ENCODE results near the gene HELB. TPM values are rescaled to one million over a fixed set of nuclear protein-coding genes. Genes with fewer than 3 reads are reported as not detected.

Gene HELB
- total RNA-seq, 1 experiment from 2014 or later, result 10.7 TPM

DNA sequence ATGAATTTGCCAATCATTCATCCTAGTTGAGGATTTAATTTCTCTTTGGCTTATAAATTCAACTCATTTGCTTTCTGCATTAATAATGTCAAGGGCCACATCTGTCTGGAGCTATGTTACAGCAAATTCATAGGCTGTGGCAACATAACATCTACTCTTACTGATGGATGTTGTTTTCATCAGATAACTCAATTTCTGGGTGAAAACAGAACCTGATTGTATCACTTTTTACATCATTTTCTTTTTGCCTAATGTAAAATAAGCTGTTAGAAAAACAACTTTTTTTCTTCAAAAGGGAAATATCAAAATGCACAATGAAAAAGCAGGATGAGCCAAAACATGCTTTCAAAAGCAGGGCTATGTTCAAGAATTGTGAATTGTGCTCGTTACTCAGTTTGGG lies 73.3 kb downstream of the HELB start:
- Histone ChIP-seq H3K4ac (ENCODE audit: low read depth, low read length) (no peak overlapping the region), H3K56ac (ENCODE audit: insufficient read length, low read depth, low read length) (no peak overlapping the region), H4K20me1 (ENCODE audit: control insufficient read depth, insufficient read depth, insufficient read length) (no peaks in the 10 kb centered on the region), H3K9me3 (ENCODE audit: control insufficient read depth, low read depth, low read length) (no peaks in the 10 kb centered on the region), H3K27me3 (ENCODE audit: insufficient read depth, low read length) (no peaks in the 10 kb centered on the region), H3K23ac (ENCODE audit: insufficient read length, low read depth, low read length) (no peak overlapping the region), H3K27ac (ENCODE audit: insufficient read length, low read depth, low read length) (no peak overlapping the region), H2AFZ (ENCODE audit: low read length) (no peak overlapping the region), H4K5ac (ENCODE audit: insufficient read length, low read depth, low read length) (no peak overlapping the region), H2BK15ac (ENCODE audit: low read depth, low read length) (no peak overlapping the region), H3K4me1 (ENCODE audit: insufficient read depth, low read length) (no peaks in the 10 kb centered on the region), H2BK20ac (ENCODE audit: low read depth, low read length, poor library complexity, severe bottlenecking) (no peak overlapping the region), H3K18ac (ENCODE audit: insufficient read length, low read depth, low read length) (no peak overlapping the region), H3K79me2 (ENCODE audit: insufficient read depth, low read length) (no peaks in the 10 kb centered on the region), H3K9ac (ENCODE audit: extremely low read depth, insufficient read length, low read length) (no peak overlapping the region), H3T11ph (ENCODE audit: low read length) (no peak overlapping the region), H2BK120ac (ENCODE audit: low read depth, low read length, poor library complexity, severe bottlenecking) (no peak overlapping the region), H3K14ac (ENCODE audit: insufficient read depth, low read length) (no peak overlapping the region), H3K23me2 (ENCODE audit: insufficient read length, low read depth, low read length, poor library complexity, severe bottlenecking) (no peaks in the 10 kb centered on the region), H4K8ac (replicated peaks; ENCODE audit: insufficient read length, low read depth, low read length) (no peak overlapping the region), H4K91ac (ENCODE audit: insufficient read length, low read depth, low read length) (no peak overlapping the region), H2BK12ac (ENCODE audit: insufficient read length, low read depth, low read length) (no peak overlapping the region), H3K4me2 (ENCODE audit: insufficient read depth, insufficient read length, low read length) (no peak overlapping the region), H2BK5ac (ENCODE audit: insufficient read length, low read length) (no peak overlapping the region), H2AK5ac (ENCODE audit: insufficient read length, low read length) (no peak overlapping the region), H3K79me1 (ENCODE audit: insufficient read depth, low read depth, low read length, poor library complexity, severe bottlenecking) (no peaks in the 10 kb centered on the region)
- TF ChIP-seq, protein P1, sequence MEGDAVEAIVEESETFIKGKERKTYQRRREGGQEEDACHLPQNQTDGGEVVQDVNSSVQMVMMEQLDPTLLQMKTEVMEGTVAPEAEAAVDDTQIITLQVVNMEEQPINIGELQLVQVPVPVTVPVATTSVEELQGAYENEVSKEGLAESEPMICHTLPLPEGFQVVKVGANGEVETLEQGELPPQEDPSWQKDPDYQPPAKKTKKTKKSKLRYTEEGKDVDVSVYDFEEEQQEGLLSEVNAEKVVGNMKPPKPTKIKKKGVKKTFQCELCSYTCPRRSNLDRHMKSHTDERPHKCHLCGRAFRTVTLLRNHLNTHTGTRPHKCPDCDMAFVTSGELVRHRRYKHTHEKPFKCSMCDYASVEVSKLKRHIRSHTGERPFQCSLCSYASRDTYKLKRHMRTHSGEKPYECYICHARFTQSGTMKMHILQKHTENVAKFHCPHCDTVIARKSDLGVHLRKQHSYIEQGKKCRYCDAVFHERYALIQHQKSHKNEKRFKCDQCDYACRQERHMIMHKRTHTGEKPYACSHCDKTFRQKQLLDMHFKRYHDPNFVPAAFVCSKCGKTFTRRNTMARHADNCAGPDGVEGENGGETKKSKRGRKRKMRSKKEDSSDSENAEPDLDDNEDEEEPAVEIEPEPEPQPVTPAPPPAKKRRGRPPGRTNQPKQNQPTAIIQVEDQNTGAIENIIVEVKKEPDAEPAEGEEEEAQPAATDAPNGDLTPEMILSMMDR (conservative IDR thresholded peaks at IDR 0.05), result no peak
- H3K36me3 Mint-ChIP-seq (ENCODE audit: insufficient read depth in 1 of 3, low read depth in 3 of 3), result peaks cover 0 to 2% (median 1%) of the 10 kb centered on the region in 3 experiments; a peak in 3 of 7 replicates
- no peaks in the 10 kb centered on the region for H3K9me3 Mint-ChIP-seq
- no peak overlapping the region for H3K27ac Mint-ChIP-seq
- no CpG with 5 or more reads among the region's 1 CpG for WGBS (ENCODE audit: extremely low coverage, insufficient read length, low lambda C conversion rate)
- no peaks in the 10 kb centered on the region for H3K4me1 Mint-ChIP-seq
- no peaks in the 10 kb centered on the region for H3K27me3 Mint-ChIP-seq (ENCODE audit: low read depth)
- H3K4me3 Mint-ChIP-seq, result no peak overlapping the region
- DNase-seq, result no peak

Data from H9 (cell line).